HTR-8/SVneo (cell line): ENCODE measurements around the gene FSD2.
"Not testable (repeated sequence)": the region's sequence is repeated elsewhere in the genome, so short reads cannot be mapped to it uniquely, and the experiment has no call there.

Experiments used
- DNase-seq: peaks from one replicate; pipeline ENCODE4 v3.0.0; 2011; ENCODE audit warnings: low spot score, mixed read lengths; ENCODE audit not compliant: insufficient read length
- FAIRE-seq: peaks from 2 replicates; lab custom pipeline; 2011; peaks lifted over from hg19 to GRCh38; lab: Jason Lieb, UNC

The FSD2 gene

DNA sequence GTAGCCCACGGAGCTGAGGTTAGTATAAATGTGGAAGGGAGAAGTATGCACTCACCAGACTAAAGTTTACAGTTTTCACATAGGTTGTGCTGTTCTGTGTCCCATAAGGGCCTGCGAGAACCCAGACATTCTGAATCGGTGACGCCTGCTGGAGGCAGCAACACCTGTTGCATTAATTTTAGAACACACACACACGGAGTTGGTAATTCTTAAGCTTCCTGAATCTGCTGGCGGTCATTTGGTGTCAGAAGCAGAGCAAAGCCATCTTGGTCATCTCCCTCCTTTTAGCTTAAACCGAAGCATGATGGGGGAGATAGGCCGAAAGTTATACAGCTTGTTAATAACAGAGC is 55.1 kb downstream of the FSD2 start:
- no peak for DNase-seq
- no peak for FAIRE-seq

DNA sequence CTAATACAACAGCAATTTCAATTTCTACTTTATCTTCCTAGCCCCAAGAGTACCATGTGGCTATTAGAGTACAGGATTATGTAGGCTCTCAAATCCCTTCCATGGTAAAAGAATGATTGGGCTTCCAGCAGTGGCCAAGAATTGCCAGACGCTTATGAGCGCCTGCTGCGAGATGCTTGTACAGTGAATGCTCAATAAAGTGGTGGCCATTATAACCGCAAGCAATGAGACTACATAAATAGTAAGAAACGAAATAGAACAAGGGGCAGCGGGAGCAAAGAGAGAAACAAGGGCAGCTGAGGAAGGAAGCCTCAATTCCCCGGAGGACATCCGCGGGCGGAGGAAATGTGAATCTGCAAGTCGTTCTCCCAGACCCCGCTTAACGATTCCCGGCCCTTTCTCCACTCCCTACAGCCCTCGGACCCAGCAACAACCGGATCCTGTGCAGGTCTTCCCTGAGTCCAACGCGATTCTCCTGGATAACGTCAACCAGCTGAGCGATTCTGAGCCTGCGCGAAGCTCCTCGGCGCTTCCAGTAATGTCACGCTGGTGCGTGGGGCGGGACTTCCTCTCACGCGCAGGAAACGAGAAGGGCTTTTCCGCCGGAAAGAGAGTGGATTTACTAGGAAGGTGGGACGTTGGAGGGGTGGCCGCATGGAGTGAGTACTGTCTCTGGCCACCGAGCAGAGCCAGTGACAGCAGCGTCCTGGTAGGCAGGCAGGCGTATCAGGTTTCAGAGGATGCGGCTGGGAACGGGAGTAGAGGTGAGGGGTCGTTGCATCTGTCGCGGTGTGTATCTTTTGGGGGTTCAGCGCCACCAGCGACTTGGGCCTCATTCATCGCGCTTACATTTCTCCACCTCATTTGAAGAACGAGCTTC is 55.7 kb downstream of the FSD2 start:
- FAIRE-seq, result peak; percentile 71

DNA sequence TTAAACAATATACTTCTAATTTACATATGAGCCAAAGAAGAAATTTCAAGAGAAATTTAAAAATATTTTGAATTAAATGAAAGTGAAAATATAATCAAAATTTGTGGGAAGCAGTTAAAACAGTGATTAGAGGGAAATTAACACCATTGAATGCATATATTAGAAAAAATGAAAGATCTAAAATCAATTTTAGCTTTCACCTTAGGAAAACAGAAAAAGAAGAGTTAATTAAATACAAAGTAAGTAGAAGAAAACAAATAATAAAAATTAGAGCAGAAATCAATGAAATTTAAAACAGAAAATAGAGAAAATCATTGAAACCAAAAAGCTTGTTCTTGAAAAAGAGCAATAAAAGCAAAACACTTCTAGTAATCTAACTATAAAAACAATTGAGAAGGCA is 57.6 kb downstream of the FSD2 start:
- FAIRE-seq (no peak), DNase-seq (no peak)

More for the DNA sequence above, 55.7 kb downstream of the FSD2 start:
- peak; percentile 92 for DNase-seq

DNA sequence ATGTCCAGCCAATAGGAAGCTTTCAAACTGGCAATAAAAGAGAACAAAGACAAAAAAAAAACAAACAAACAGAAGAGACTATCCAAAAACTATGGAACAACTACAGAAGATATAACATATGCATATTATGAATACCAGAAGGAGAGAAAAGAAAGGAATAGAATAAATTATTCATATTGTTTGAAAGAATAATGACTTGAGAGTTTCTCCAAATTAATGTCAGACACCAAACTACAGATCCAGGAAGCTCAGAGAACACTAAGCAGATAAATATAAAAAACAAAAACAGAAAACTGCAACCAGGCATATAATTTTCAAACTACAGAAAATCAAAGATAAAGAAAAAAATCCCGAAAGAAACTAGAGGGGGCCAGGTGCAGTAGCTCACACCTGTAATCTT is 62.1 kb downstream of the FSD2 start:
- DNase-seq (no peak), FAIRE-seq (no peak)

DNA sequence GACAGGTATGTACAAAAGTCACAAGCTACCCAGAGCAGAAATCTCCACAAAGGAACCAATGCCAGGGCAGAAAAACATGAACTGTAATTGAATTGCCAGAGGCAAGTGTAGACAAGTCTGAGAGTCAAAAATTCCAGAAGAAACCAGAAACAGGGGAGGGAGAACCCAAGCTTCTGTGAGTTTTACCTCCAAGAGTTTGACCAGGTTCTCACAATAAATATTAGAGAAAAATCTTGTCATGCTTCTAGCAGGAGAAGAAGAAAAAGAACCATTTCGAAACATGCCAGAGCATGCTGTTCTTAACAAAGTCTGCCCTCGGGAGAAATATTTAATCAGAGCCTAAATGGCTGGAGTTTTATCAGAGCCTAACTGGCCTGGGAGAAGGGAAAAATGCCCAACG is 63.7 kb downstream of the FSD2 start:
- no peak for FAIRE-seq
- DNase-seq, result no peak

DNA sequence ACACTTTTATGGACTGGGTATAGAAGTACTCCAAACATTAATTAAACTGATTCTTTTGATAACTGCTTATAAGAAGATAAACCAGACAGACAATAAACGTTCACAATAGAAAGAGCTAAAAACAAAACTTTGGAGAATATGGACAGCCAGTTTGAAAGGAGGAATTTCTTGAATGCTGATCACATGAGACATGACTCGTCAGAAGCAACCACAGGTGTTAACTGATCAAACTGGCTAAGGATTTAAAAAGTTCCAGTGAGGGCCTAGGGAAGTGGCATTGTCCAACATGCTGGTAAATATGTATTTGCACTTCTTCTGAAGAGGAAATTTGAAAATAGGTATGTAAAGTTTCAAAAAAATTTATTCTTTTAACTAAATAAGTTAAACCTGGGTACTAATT is 66.8 kb downstream of the FSD2 start:
- no peak for DNase-seq
- no peak for FAIRE-seq

DNA sequence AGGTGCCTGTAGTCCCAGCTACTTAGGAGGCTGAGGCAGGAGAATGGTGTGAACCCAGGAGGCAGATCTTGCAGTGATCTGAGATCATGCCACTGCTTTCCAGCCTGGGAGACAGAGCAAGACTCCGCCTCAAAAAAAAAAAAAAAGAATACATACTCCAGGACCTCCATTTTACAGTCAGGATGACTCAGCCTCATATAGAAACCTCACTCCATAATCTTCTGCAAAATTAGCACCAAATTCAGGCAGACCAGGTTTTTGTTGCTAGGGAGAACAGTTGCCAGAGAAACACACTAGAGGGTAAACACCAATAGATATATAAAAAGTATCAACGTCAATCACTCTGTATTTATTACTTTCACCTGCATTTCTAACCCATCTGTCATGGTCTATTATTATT is 67.9 kb downstream of the FSD2 start:
- DNase-seq (no peak), FAIRE-seq (no peak)

DNA sequence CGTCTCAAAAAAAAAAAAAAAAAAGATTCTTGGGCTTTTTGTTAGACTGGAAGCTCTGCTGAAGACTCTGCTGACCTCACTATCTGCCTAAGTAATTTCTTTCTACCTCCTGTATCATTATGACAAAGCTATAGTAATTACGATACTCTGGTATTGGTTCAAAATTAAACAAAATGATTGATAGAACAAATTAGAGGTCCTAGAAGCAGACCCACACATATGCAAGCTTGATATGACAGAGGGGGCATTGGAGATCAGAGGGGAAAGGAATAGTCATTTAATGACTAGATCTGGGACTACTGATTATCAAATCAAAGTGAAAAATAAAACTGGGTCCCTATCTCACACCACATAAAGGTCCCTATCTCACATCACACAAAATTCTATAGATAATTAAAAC is 74.3 kb downstream of the FSD2 start:
- DNase-seq (no peak), FAIRE-seq (no peak)

DNA sequence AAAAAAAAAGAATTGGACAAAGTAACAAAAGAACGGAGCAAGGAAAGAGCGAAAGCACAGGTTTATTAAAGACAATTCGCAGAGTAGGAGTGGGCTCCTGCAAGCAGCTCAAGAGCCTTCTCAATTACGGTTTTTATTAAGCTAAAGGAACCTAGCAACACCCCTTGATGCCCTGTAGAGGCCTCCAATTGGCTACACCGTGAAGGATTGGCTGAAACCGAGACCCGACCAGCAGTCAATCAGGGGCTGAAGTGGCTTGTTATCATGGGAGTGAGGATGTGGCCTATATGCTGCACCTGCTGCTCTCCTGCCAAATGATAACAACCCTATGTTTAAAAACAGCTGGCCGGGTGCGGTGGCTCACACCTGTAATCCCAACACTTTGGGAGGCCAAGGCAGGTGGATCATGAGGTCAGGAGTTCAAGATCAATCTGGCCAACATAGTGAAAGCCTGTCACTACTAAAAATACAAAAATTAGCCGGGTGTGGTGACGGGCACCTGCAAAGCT is 75.8 kb downstream of the FSD2 start:
- FAIRE-seq (no peak), DNase-seq (no peak)

DNA sequence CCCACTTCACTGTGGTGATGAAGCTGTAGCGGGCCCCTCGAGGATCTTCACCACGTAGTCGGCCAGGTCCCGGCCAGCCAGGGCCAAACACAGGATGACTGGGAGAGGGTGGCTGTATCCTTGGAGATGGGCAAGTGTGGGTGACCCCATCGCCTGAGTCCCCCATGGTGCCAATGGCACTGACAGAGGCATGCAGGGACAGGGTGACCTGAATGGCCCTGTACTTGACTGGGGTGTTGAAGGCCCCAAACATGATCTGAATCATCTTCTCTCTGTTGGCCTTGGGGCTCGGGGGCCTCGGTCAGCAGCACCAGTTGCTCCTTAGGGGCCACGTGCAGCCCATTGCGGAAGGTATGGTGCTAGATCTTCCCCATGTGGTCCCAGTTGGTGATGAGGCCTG is 79.1 kb downstream of the FSD2 start:
- FAIRE-seq (no peak), DNase-seq (no peak)

DNA sequence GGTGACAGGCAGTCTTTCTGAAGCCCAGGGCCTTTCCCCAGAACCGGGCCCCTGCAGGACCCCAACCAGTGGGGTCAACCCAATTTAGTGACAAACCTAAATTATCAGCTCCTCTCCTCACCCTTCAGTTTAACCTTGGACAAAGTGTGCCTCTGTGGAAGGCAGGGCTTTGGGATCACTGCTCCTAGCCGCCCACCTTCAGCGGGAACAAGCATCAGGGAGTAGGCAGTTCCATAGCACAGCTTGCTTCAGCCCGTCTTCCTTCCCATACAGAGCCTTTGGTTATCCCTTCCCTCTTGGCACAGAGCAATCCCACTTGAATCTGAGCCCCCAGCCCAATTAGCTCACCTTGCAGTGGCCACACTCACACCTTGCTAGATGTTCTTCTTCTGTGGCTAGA is 90.9 kb downstream of the FSD2 start:
- DNase-seq (no peak), FAIRE-seq (no peak)

DNA sequence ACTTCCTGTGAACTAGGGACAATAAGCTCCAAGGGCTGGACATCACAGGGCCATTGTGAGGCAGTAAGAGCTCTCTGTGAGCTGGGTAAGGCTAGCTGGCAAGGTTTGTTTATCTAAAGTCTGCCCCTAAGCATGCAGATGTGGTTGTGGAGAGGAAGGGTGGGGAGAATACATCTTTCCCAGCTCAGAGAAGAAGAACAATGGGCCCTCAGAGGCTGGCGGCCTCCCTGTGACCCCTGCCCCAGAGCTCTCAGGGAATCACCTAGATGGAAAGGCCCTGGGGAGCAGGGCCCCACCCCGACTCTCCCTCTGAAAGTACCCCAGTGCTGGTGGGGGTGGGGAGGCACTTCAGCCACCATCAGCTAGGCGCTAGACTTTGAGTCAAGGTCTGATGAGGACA is 91.9 kb downstream of the FSD2 start:
- DNase-seq (no peak), FAIRE-seq (no peak)

DNA sequence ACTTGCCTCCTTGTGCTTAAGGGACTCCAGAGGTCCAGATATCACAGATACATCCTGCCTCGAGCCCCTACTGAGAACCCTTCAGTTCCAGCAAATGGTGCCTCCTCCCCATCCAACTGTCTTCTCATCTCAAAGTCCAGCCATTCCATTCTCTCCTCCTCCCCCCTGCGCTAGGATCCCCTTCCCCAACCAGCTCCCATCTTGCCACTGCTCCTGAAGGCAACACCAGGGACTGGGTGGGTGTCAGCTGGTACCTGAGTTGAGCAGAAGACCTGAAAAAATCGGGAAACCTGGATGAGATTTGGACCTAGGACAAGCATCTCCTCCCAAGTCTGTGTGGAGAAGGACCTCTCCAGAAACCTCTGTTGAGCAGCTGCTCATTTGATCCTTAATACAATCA is 93.8 kb downstream of the FSD2 start:
- FAIRE-seq (no peak), DNase-seq (no peak)

DNA sequence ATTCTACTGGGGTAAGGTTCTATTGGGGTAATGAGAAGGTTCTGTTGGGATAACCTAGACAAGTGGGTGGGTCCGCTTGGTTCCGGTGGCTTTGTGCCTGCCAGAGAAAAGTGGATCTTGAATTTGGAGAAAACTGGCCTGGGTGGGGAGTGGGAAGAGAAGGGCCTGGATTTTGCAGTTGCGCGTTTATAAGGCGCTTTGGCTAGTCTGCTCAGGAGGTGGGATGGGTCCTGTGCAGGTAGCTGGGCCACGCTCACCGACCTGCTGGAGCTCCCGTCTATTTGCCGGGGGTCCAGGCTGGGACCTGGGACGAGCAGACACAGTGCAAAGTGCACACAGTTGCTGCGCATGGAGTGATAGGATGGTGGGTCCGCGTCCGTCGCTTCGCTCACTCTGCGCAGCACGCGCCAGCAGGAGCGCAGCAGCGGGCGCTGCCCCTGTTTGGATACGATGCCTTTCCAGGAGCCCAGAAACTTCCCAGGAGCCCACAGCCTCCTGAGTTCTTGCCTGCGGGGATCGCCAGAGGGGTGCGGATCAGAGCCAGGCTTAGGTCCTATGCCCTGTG is 94.9 kb downstream of the FSD2 start:
- DNase-seq (no peak), FAIRE-seq (no peak)

DNA sequence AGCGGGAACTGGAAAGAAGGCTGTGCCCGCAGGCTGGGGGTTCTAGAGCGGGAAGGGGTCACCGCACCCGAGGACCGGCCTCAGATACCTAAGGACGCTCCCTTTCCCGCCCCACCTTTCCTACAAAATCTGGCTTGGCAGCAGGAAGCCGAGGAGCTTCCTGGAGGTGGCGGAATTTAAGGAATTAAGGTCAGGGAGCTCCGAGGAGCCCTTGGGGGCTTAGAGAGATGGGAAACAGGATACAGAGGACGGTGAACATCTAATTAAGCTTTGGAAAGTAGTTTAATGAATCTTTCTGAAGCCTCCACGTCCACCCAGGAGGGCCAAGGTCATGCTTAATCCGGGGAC is 95.7 kb downstream of the FSD2 start:
- FAIRE-seq (no peak), DNase-seq (no peak)

DNA sequence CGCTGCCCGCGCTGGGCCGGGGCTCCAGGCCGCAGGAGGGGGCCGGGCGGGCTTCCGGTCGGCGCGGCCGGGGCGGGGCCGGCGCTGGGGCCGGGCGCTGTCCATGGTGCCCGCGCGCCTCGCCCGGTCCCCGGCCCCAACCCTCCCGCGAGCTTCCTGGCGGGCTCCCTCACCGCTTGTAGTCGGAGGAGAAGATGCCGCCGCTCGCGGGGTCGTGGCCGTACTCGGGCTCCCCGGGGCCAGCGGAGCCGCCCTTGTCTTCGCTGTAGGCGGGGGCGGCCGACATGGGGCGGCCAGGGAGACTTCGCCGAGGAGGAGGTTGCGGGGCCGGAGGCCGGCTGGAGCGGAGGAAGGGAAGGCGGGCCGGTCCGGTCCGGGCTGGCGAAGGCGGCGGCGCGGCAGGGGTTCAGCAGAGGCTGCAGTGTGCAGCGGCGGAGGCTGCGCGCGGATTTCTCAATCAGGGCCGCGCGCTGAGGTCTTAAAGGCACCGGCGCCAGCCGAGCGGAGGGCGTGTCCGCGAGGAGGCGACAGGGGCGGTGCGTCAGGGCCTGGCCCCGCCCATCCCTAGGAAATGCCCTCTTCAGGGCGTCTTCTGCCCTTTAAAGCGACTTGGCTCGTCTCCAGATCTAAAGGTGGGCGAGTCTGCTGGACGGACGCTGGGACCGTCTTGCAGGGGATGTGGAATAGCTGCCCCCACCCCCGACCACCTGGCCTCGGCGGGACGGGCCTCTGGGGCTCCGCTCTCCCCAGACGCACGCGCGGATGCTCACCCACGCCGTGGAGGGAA is 96.3 kb downstream of the FSD2 start, which contains the start of gene AP3B2:
TSS of gene AP3B2 (minus strand) at position 455 of the 787 bp plus-strand sequence. CDS start at position 286, 169 bp downstream.
- DNase-seq (peak; percentile 77), FAIRE-seq (no peak)

DNA sequence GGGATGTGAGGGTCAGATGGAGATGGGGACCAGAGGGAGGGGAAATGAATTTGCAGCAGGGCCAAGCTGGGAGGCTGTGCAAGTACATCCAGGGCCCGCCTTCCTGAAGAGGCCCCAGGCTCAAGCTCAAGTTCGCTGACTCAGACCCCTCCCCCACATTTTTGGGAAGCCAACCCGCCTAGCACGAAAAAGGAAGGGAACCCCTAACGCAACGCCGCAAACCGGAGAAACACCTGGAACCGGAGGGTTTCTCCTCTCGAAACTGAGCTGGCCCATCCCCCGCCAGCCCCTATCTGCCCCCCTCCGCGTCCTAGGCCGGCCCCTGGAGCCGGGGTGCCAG is 96.8 kb downstream of the FSD2 start:
- FAIRE-seq, result no peak

DNA sequence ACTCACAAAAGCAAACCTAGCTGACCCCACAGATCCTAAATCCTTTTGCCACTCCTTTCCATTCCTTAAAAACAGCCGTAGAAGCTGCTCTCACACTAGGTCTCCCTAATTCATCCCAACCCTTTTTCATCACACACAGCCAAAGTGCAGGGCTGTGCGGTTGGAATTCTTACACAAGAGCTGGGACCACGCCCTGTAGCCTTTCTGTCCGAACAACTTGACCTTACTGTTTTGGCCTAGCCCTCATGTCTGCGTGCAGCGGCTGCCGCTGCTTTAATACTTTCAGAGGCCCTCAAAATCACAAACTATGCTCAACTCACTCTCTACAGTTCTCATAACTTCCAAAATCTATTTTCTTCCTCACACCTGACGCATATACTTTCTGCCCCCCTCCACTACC is 100.0 kb downstream of the FSD2 start:
- DNase-seq, FAIRE-seq: not testable (repeated sequence)

More for the DNA sequence above, 96.8 kb downstream of the FSD2 start:
- no peak for DNase-seq
